Body of pancreas (tissue), 4 donors: ENCODE measurements around the gene ZNF226. TPM values are rescaled to one million over a fixed set of nuclear protein-coding genes. Genes with fewer than 3 reads are reported as not detected.

ENCODE experiments used
- ATAC-seq: fragments of 150-250 bp; one replicate; pipeline ENCODE4 v1.9.1; 2016
- DNase-seq, 4 donors: peaks; one replicate each; pipeline ENCODE4 v3.0.0-alpha.2; 2019
- H3K27ac ChIP-seq, 4 donors: fragments of 200-600 bp; sonication (generic); 1 replicate in 3 of 4; 2 replicates in 1 of 4; pipeline versions ENCODE4 v1.5.1 to v1.6.1; 2016 to 2019; ENCODE audit warnings: mild to moderate bottlenecking in 1 of 4, mixed read lengths in 1 of 4, moderate library complexity in 1 of 4
- H3K27me3 ChIP-seq, 2 donors: fragments of 200-600 bp; sonication (generic); one replicate each; pipeline ENCODE4 v1.6.0; 2016; ENCODE audit warnings: mild to moderate bottlenecking in 1 of 2
- H3K36me3 ChIP-seq, 2 donors: fragments of 200-600 bp; sonication (generic); replicated peaks in 1 of 2; 2 replicates each; pipeline ENCODE4 v1.5.1; 2016; ENCODE audit warnings: low read depth in 2 of 2; ENCODE audit not compliant: insufficient read depth in 1 of 2
- H3K4me1 ChIP-seq: fragments of 200-600 bp; sonication (generic); one replicate; pipeline ENCODE4 v1.6.0; 2016
- H3K4me3 ChIP-seq, 2 donors: fragments of 200-600 bp; sonication (generic); 1 replicate in 1 of 2; 2 replicates in 1 of 2; pipeline ENCODE4 v1.5.1; 2016 to 2019
- H3K9me3 ChIP-seq, 3 donors: fragments of 200-600 bp; sonication (generic); 1 replicate in 2 of 3; 2 replicates in 1 of 3; pipeline ENCODE4 v1.5.1; 2016
- CTCF ChIP-seq, 7 experiments: fragments of 450-650 bp in 4 of 7; fragments of 200-600 bp in 3 of 7; sonication (generic) in 3 of 7; IDR thresholded peaks; one replicate each; pipeline ENCODE4 v1.5.1; 2016 to 2019; ENCODE audit warnings: antibody characterized with exemption in 7 of 7
- POLR2A ChIP-seq, 3 donors: fragments of 450-650 bp; IDR thresholded peaks; one replicate each; pipeline ENCODE4 v1.6.1; 2016; ENCODE audit warnings: antibody characterized with exemption in 3 of 3, mild to moderate bottlenecking in 2 of 3
- WGBS, 2 donors: methylation state at CpG; one replicate each; pipeline ENCODE4 v1.1.5; 2017; 5-methylcytosine and 5-hydroxymethylcytosine counted together
- intact Hi-C: fragments of 100-400 bp; cut with DNase I; formaldehyde crosslinking; loops from one replicate; pipeline ENCODE4 v1.15.1; 2023
- total RNA-seq, 2 donors: library from RNA; depleted of rRNA; stranded (reverse); fragments of >200 nt; gene quantifications; one replicate each; pipeline ENCODE4 v1.1.0, GENCODE V29; 2016

The ZNF226 gene
- total RNA-seq, 2 donors from 2014 or later: 4.6 to 13.5 TPM

- ATAC-seq: no peak
- intact Hi-C loops: no loop called here
- peak in 2 of 4 donors; percentile 7 to 12 for DNase-seq
- WGBS, 2 donors: 2 to 6% methylated on average over 12 to 13 of the region's 13 CpGs
- Histone ChIP-seq H3K36me3 (peaks cover 0 to 2% of the 10 kb centered on the region in 2 donors), H3K4me3 (peak overlapping the region; percentile 51 to 91), H3K27ac (peak overlapping the region in 2 of 4 donors; percentile 64 to 70), H3K9me3 (no peaks in the 10 kb centered on the region), H3K27me3 (no peaks in the 10 kb centered on the region), H3K4me1 (peaks cover 11% of the 10 kb centered on the region)
- TF ChIP-seq CTCF (IDR thresholded peaks at IDR 0.05) (no peak), POLR2A (IDR thresholded peaks at IDR 0.05) (no peak)
Measured at GRCh38 chr19:44142059-44142433, 22.9 kb upstream of the ZNF226 start.

- ATAC-seq (no peak), DNase-seq (no peak)
- H3K4me3 ChIP-seq: no peak overlapping the region
- peaks cover 25 to 33% of the 10 kb centered on the region in 2 donors for H3K36me3 ChIP-seq
- peaks cover 0 to 30% (median 0%) of the 10 kb centered on the region in 3 donors for H3K9me3 ChIP-seq
- no peaks in the 10 kb centered on the region for H3K4me1 ChIP-seq
- WGBS, 2 donors: 96 to 98% methylated on average over 4 of the region's 4 CpGs
- intact Hi-C loops: no loop called here
- no peak overlapping the region for H3K27ac ChIP-seq
- no peak for TF ChIP-seq POLR2A (IDR thresholded peaks at IDR 0.05)
- TF ChIP-seq CTCF (IDR thresholded peaks at IDR 0.05): no peak
- no peaks in the 10 kb centered on the region for H3K27me3 ChIP-seq
Measured at GRCh38 chr19:44149776-44150175, 15.1 kb upstream of the ZNF226 start.

GRCh38 chr19:44151491-44151890 is 13.4 kb upstream of the ZNF226 start:
- intact Hi-C loops: no loop called here
- peaks cover 0 to 37% (median 0%) of the 10 kb centered on the region in 3 donors for H3K9me3 ChIP-seq
- H3K4me3 ChIP-seq: no peak overlapping the region
- no peak overlapping the region for H3K27ac ChIP-seq
- H3K4me1 ChIP-seq: no peaks in the 10 kb centered on the region
- DNase-seq (no peak), ATAC-seq (no peak)
- H3K36me3 ChIP-seq: peaks cover 31 to 40% of the 10 kb centered on the region in 2 donors
- H3K27me3 ChIP-seq: no peaks in the 10 kb centered on the region
- 93 to 97% methylated on average over 5 of the region's 5 CpGs for WGBS, 2 donors
- TF ChIP-seq CTCF (IDR thresholded peaks at IDR 0.05): no peak
- no peak for TF ChIP-seq POLR2A (IDR thresholded peaks at IDR 0.05)

- intact Hi-C loops: no loop called here
- Histone ChIP-seq H3K4me1 (no peaks in the 10 kb centered on the region), H3K27me3 (no peaks in the 10 kb centered on the region), H3K4me3 (no peak overlapping the region), H3K9me3 (peaks cover 0 to 76% (median 9%) of the 10 kb centered on the region in 3 donors), H3K27ac (no peak overlapping the region), H3K36me3 (peaks cover 24 to 26% of the 10 kb centered on the region in 2 donors)
- DNase-seq (no peak), ATAC-seq (no peak)
- TF ChIP-seq POLR2A (IDR thresholded peaks at IDR 0.05) (no peak), CTCF (IDR thresholded peaks at IDR 0.05) (no peak)
- 95 to 96% methylated on average over 2 of the region's 2 CpGs for WGBS, 2 donors
Measured at GRCh38 chr19:44156475-44156874, 8.4 kb upstream of the ZNF226 start.

GRCh38 chr19:44163789-44164188 is 1.1 kb upstream of the ZNF226 start:
- WGBS, 2 donors: 86 to 87% methylated on average over 2 of the region's 2 CpGs

More at GRCh38 chr19:44163789-44164188, 1.1 kb upstream of the ZNF226 start:
- no peak for DNase-seq
- Histone ChIP-seq H3K4me1 (peaks cover 13% of the 10 kb centered on the region), H3K36me3 (peaks cover 0 to 2% of the 10 kb centered on the region in 2 donors), H3K9me3 (peaks cover 0 to 22% (median 6%) of the 10 kb centered on the region in 3 donors), H3K4me3 (no peak overlapping the region), H3K27ac (no peak overlapping the region), H3K27me3 (no peaks in the 10 kb centered on the region)
- ATAC-seq: no peak
- TF ChIP-seq CTCF (IDR thresholded peaks at IDR 0.05) (no peak), POLR2A (IDR thresholded peaks at IDR 0.05) (no peak)
- intact Hi-C loops: loop anchor here (10.0 kb wide), 1 partner anchor 49 kb away; the partner anchor contains the start of gene ZNF225
